ENCODE data around the gene SHISA6. TPM values are rescaled to one million over a fixed set of nuclear protein-coding genes. Genes with fewer than 3 reads are reported as not detected.

The SHISA6 gene
- polyA plus RNA-seq, 1 donor (not counting 4 experiments of a cell fraction or from before 2014, with no cell fraction given), result 2.2 TPM

DNA sequence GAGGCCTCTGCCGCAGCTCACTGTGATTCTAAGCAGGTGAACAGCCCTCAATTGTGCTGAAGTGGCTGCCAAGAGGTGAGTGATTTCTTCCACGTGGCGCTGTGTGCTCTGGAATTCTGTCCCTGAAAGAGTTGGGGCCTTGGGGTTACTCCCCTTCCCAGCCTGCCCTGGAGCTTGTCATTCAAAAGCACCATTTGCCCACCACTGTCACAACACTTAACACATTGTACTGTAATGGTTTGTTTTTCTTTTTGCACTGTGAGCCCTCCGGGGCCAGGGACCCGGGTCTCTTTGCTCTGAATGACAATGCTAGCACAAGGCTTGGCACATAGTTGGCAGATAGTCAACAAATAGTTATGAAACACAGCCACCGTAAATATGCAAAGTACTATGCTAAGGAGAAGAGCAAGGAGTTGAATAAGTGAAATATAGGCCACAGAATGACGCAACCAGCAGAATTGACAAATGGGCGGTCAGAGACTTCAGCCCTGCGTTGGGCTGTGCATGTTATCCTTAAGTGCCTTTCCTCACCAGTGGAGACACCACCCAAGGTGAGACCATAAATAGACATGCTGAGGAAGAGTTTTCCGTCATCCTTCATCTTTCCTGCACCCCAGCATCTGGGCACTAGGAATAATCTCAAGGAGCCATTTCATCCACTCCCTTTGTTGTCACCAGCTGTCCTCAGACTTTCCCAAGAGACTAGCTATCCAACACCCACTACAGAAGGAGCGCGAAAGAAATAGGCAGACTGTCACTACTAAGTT lies 245.3 kb downstream of the SHISA6 start:
- DNase-seq (ENCODE audit: low read depth, low spot score) (no peak), FAIRE-seq (no peak)
- H3K27ac ChIP-seq (ENCODE audit: control insufficient read depth, insufficient read depth, low read length), result no peak overlapping the region
- H3K4me3 ChIP-seq (ENCODE audit: control insufficient read depth in 2 of 3, extremely low read depth in 1 of 3, insufficient read depth in 2 of 3, low read depth in 1 of 3, low read length in 3 of 3), result no peak overlapping the region
- H4K20me1 ChIP-seq (ENCODE audit: control insufficient read depth, extremely low read depth, insufficient read depth, low read length), result no peaks in the 10 kb centered on the region
- no peak overlapping the region for H2AFZ ChIP-seq (ENCODE audit: control insufficient read depth, low read length)
- H3K4me1 ChIP-seq (ENCODE audit: control insufficient read depth, extremely low read depth, insufficient read depth, low read length), result no peaks in the 10 kb centered on the region
- no peaks in the 10 kb centered on the region for H3K27me3 ChIP-seq (ENCODE audit: control insufficient read depth, extremely low read depth, insufficient read depth, low read length)
- no peak overlapping the region for H3K9ac ChIP-seq (ENCODE audit: control insufficient read depth, extremely low read depth, insufficient read depth, low read length)
- H3K9me3 ChIP-seq (ENCODE audit: control insufficient read depth, low read depth, low read length), result no peaks in the 10 kb centered on the region
- no peak for TF ChIP-seq EZH2 (IDR thresholded peaks at IDR 0.05; ENCODE audit: low read length)
- TF ChIP-seq, protein P1, sequence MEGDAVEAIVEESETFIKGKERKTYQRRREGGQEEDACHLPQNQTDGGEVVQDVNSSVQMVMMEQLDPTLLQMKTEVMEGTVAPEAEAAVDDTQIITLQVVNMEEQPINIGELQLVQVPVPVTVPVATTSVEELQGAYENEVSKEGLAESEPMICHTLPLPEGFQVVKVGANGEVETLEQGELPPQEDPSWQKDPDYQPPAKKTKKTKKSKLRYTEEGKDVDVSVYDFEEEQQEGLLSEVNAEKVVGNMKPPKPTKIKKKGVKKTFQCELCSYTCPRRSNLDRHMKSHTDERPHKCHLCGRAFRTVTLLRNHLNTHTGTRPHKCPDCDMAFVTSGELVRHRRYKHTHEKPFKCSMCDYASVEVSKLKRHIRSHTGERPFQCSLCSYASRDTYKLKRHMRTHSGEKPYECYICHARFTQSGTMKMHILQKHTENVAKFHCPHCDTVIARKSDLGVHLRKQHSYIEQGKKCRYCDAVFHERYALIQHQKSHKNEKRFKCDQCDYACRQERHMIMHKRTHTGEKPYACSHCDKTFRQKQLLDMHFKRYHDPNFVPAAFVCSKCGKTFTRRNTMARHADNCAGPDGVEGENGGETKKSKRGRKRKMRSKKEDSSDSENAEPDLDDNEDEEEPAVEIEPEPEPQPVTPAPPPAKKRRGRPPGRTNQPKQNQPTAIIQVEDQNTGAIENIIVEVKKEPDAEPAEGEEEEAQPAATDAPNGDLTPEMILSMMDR (optimal IDR thresholded peaks at IDR 0.05 in 1 of 3, IDR thresholded peaks at IDR 0.05 in 1 of 3, conservative IDR thresholded peaks at IDR 0.05 in 1 of 3; ENCODE audit: extremely low read depth in 1 of 3, insufficient read depth in 2 of 3, low read length in 3 of 3), result no peak
- H3K9me1 ChIP-seq (ENCODE audit: control insufficient read depth, extremely low read depth, insufficient read depth, low read length), result no peaks in the 10 kb centered on the region
- dilution Hi-C loops (cut with MboI; ENCODE audit: extremely low pct_ligation_motif_present, low sequenced_read_pairs), result no loop called here
- no peaks in the 10 kb centered on the region for H3K36me3 ChIP-seq (ENCODE audit: control insufficient read depth in 2 of 2, extremely low read depth in 1 of 2, insufficient read depth in 2 of 2, low read length in 2 of 2)
- H3K79me2 ChIP-seq (ENCODE audit: control insufficient read depth, insufficient read depth, low read length), result no peaks in the 10 kb centered on the region
- H3K4me2 ChIP-seq (ENCODE audit: control insufficient read depth, extremely low read depth, insufficient read depth, low read depth, low read length), result no peak overlapping the region

DNA sequence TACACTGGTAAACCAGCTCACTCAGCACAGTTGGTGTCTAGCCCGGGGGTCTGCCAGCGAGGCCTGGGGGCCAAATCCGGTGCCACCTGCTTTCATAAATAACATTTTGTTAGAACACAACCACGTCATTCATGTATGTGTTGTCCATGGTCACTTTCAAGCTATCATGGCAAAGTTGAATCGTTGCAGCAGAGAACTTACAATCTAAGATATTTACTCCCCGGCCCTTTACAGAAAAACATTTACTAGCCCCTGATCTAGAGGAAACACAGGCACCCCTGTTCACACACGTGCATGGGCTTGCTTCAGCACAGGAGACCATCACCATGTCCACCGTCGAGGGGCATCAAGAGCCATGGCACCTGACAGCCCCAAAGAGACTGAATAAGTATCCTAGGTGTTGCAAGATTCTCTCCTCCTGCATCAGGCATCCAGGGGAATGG lies 245.9 kb downstream of the SHISA6 start:
- Histone ChIP-seq H3K4me2 (ENCODE audit: control insufficient read depth, extremely low read depth, insufficient read depth, low read depth, low read length) (no peak overlapping the region), H3K4me3 (ENCODE audit: control insufficient read depth in 2 of 3, extremely low read depth in 1 of 3, insufficient read depth in 2 of 3, low read depth in 1 of 3, low read length in 3 of 3) (no peak overlapping the region), H3K9ac (ENCODE audit: control insufficient read depth, extremely low read depth, insufficient read depth, low read length) (no peak overlapping the region), H4K20me1 (ENCODE audit: control insufficient read depth, extremely low read depth, insufficient read depth, low read length) (no peaks in the 10 kb centered on the region), H2AFZ (ENCODE audit: control insufficient read depth, low read length) (no peak overlapping the region), H3K27ac (ENCODE audit: control insufficient read depth, insufficient read depth, low read length) (no peak overlapping the region), H3K9me3 (ENCODE audit: control insufficient read depth, low read depth, low read length) (no peaks in the 10 kb centered on the region), H3K4me1 (ENCODE audit: control insufficient read depth, extremely low read depth, insufficient read depth, low read length) (no peaks in the 10 kb centered on the region), H3K27me3 (ENCODE audit: control insufficient read depth, extremely low read depth, insufficient read depth, low read length) (no peaks in the 10 kb centered on the region), H3K79me2 (ENCODE audit: control insufficient read depth, insufficient read depth, low read length) (no peaks in the 10 kb centered on the region), H3K36me3 (ENCODE audit: control insufficient read depth in 2 of 2, extremely low read depth in 1 of 2, insufficient read depth in 2 of 2, low read length in 2 of 2) (no peaks in the 10 kb centered on the region), H3K9me1 (ENCODE audit: control insufficient read depth, extremely low read depth, insufficient read depth, low read length) (no peaks in the 10 kb centered on the region)
- TF ChIP-seq, protein P1 (optimal IDR thresholded peaks at IDR 0.05 in 1 of 3, IDR thresholded peaks at IDR 0.05 in 1 of 3, conservative IDR thresholded peaks at IDR 0.05 in 1 of 3; ENCODE audit: extremely low read depth in 1 of 3, insufficient read depth in 2 of 3, low read length in 3 of 3), result no peak
- TF ChIP-seq EZH2 (IDR thresholded peaks at IDR 0.05; ENCODE audit: low read length), result no peak
- dilution Hi-C loops (cut with MboI; ENCODE audit: extremely low pct_ligation_motif_present, low sequenced_read_pairs), result no loop called here
- FAIRE-seq, result no peak
- DNase-seq (ENCODE audit: low read depth, low spot score), result no peak
